HEK293 (cell line): ENCODE measurements around the gene FFAR2.

Experiments
- CTCF ChIA-PET: fragments of 350-600 bp; formaldehyde crosslinking; extraction: SDS; loops from one replicate; lab custom pipeline; 2021; ENCODE audit warnings: antibody characterized with exemption; lab: Yijun Ruan, JAX
- POLR2A ChIA-PET: fragments of 300-600 bp; formaldehyde crosslinking; extraction: SDS; loops from one replicate; lab custom pipeline; 2020; ENCODE audit warnings: antibody characterized with exemption, inconsistent platforms; lab: Yijun Ruan, JAX
- H3K27ac ChIP-seq: fragments of 200-500 bp; sonication (Bioruptor generic); 2 replicates; pipeline ENCODE4 v1.5.1; 2014; ENCODE audit warnings: low read depth, low read length, control low read depth, inconsistent platforms; ENCODE audit errors: extremely low read depth
- H3K36me3 ChIP-seq, 2 experiments: fragments of 200-500 bp in 1 of 2; sonication (Bioruptor generic) in 1 of 2; 1 replicate in 1 of 2; 2 replicates in 1 of 2; pipeline ENCODE4 v1.5.1; 2014 to 2017; ENCODE audit warnings: inconsistent platforms in 2 of 2, low read length in 2 of 2; ENCODE audit not compliant: control insufficient read depth in 2 of 2, insufficient read depth in 1 of 2
- H3K4me1 ChIP-seq: fragments of 200-500 bp; sonication (Bioruptor generic); 2 replicates; pipeline ENCODE4 v1.5.1; 2014; ENCODE audit warnings: mild to moderate bottlenecking, low read length, inconsistent platforms; ENCODE audit not compliant: control insufficient read depth, insufficient read depth
- H3K4me3 ChIP-seq: 2 replicates; pipeline ENCODE4 v1.5.1; 2011; ENCODE audit warnings: low read depth, mild to moderate bottlenecking, control low read depth, low read length, moderate library complexity
- H3K9me3 ChIP-seq: fragments of 200-500 bp; sonication (Bioruptor generic); 2 replicates; pipeline ENCODE4 v1.5.1; 2014; ENCODE audit warnings: low read depth, low read length, inconsistent platforms; ENCODE audit not compliant: control insufficient read depth, insufficient read depth
- REST ChIP-seq: fragments of 450-650 bp; formaldehyde crosslinking; IDR thresholded peaks from 2 replicates; pipeline ENCODE4 v1.5.1; 2016; ENCODE audit warnings: missing biosample characterization, missing genetic modification characterization
- ZBTB48 ChIP-seq: fragments of 450-650 bp; formaldehyde crosslinking; IDR thresholded peaks from 2 replicates; pipeline ENCODE4 v1.5.1; 2016; ENCODE audit warnings: missing biosample characterization, missing genetic modification characterization
- ZNF133 ChIP-seq: fragments of 450-650 bp; formaldehyde crosslinking; IDR thresholded peaks from 2 replicates; pipeline ENCODE4 v1.5.1; 2016; ENCODE audit warnings: missing biosample characterization, missing genetic modification characterization
- ZNF155 ChIP-seq: fragments of 450-650 bp; formaldehyde crosslinking; IDR thresholded peaks from 2 replicates; pipeline ENCODE4 v1.5.1; 2016; ENCODE audit warnings: missing biosample characterization, missing genetic modification characterization
- ZNF335 ChIP-seq: fragments of 450-650 bp; formaldehyde crosslinking; conservative IDR thresholded peaks from 2 replicates; pipeline ENCODE4 v1.5.1; 2016; ENCODE audit warnings: missing biosample characterization, missing genetic modification characterization
- ZNF362 ChIP-seq: fragments of 450-650 bp; formaldehyde crosslinking; IDR thresholded peaks from 2 replicates; pipeline ENCODE4 v1.5.1; 2016; ENCODE audit warnings: missing biosample characterization, missing genetic modification characterization
- ZNF426 ChIP-seq: fragments of 450-650 bp; formaldehyde crosslinking; IDR thresholded peaks from 2 replicates; pipeline ENCODE4 v1.5.1; 2017; ENCODE audit warnings: missing biosample characterization, missing genetic modification characterization, mild to moderate bottlenecking, inconsistent platforms, moderate library complexity
- ZNF433 ChIP-seq: fragments of 450-650 bp; formaldehyde crosslinking; IDR thresholded peaks from 2 replicates; pipeline ENCODE4 v1.5.1; 2016; ENCODE audit warnings: missing biosample characterization, missing genetic modification characterization, low read depth
- ZNF501 ChIP-seq: fragments of 450-650 bp; formaldehyde crosslinking; IDR thresholded peaks from 2 replicates; pipeline ENCODE4 v1.5.1; 2016; ENCODE audit warnings: missing biosample characterization, missing genetic modification characterization
- ZNF514 ChIP-seq: fragments of 450-650 bp; formaldehyde crosslinking; IDR thresholded peaks from 2 replicates; pipeline ENCODE4 v1.5.1; 2016; ENCODE audit warnings: missing biosample characterization, missing genetic modification characterization
- ZNF639 ChIP-seq: fragments of 450-650 bp; formaldehyde crosslinking; IDR thresholded peaks from 2 replicates; pipeline ENCODE4 v1.5.1; 2016; ENCODE audit warnings: missing biosample characterization, missing genetic modification characterization

Gene FFAR2

GRCh38 chr19:35407619-35408018 is 40.4 kb upstream of the FFAR2 start:
- Histone ChIP-seq H3K9me3 (no peaks in the 10 kb centered on the region; the same call in 1 of the 2 replicates), H3K27ac (no peak overlapping the region), H3K4me1 (0 out of 2 replicates have a peak, but pooled peaks cover 3% of the 10 kb centered on the region), H3K36me3 (no peaks in the 10 kb centered on the region; a peak in 1 of 3 replicates), H3K4me3 (no peak overlapping the region)
- POLR2A ChIA-PET: interaction anchor here (0.6 kb wide), 1 partner anchor 194 kb away, joined by 5 read pairs; no protein-coding TSS in a partner anchor
- CTCF ChIA-PET: interaction anchor here (0.7 to 1.5 kb wide), 3 partner anchors 54 to 349 kb away, joined by 3 to 4 read pairs (median 3); no protein-coding TSS in a partner anchor
- TF ChIP-seq REST (tag by site-specific recombination): peak; percentile 91
- TF ChIP-seq ZNF639: no peak

- POLR2A ChIA-PET: interaction anchor here (0.6 kb wide), 1 partner anchor 39 kb away, joined by 3 read pairs; the partner anchor contains the start of gene FFAR2
- CTCF ChIA-PET: interaction anchor here (0.5 to 1.0 kb wide), 3 partner anchors 50 to 1091 kb away, joined by 3 to 5 read pairs (median 3); no protein-coding TSS in a partner anchor
- no peak overlapping the region for H3K4me3 ChIP-seq
- TF ChIP-seq ZNF335 (tag by site-specific recombination) (no peak), ZBTB48 (tag by site-specific recombination) (0 out of 2 replicates have a peak, but pooled peaks have one; percentile 23), ZNF501 (tag by site-specific recombination) (no peak), ZNF362 (tag by site-specific recombination) (no peak), ZNF433 (tag by site-specific recombination) (no peak), ZNF514 (tag by site-specific recombination) (no peak), ZNF155 (tag by site-specific recombination) (no peak)
- H3K9me3 ChIP-seq: no peaks in the 10 kb centered on the region; the same call in 1 of the 2 replicates
- H3K27ac ChIP-seq: no peak overlapping the region
- H3K4me1 ChIP-seq: 0 out of 2 replicates have a peak, but pooled peaks cover 3% of the 10 kb centered on the region
- H3K36me3 ChIP-seq: no peaks in the 10 kb centered on the region; a peak in 1 of 3 replicates
Observed at GRCh38 chr19:35408284-35409171, 39.5 kb upstream of the FFAR2 start.

- ChIA-PET POLR2A (interaction anchor here (0.6 kb wide), 1 partner anchor 39 kb away, joined by 3 read pairs; the partner anchor contains the start of gene FFAR2), CTCF (interaction anchor here (0.5 to 1.0 kb wide), 2 partner anchors 50 to 57 kb away, joined by 3 to 5 read pairs; no protein-coding TSS in a partner anchor)
- no peaks in the 10 kb centered on the region; a peak in 1 of 3 replicates for H3K36me3 ChIP-seq
- no peaks in the 10 kb centered on the region; the same call in 1 of the 2 replicates for H3K9me3 ChIP-seq
- 0 out of 2 replicates have a peak, but pooled peaks cover 3% of the 10 kb centered on the region for H3K4me1 ChIP-seq
- peak; percentile 25; the same call in 1 of the 2 replicates for TF ChIP-seq ZNF133
- no peak for TF ChIP-seq ZNF426 (tag by site-specific recombination)
- H3K4me3 ChIP-seq: no peak overlapping the region
- no peak overlapping the region for H3K27ac ChIP-seq
Observed at GRCh38 chr19:35409191-35409590, 38.9 kb upstream of the FFAR2 start.
